Activated CD4-positive, alpha-beta T cell treated with anti-CD3 and anti-CD28 coated beads, Interleukin-2, amount 50 U/mL, for 1 hour (primary cell): ENCODE data around the gene RSPO1.
A peak's percentile ranks its signal among the peaks of the same experiment; 100 is the strongest.
"Not testable (repeated sequence)": the region's sequence is repeated elsewhere in the genome, so short reads cannot be mapped to it uniquely, and the experiment has no call there.

Experiments used
- DNase-seq: peaks from one replicate; pipeline ENCODE4 v3.0.0-alpha.2; 2020

RSPO1 gene, protein sequence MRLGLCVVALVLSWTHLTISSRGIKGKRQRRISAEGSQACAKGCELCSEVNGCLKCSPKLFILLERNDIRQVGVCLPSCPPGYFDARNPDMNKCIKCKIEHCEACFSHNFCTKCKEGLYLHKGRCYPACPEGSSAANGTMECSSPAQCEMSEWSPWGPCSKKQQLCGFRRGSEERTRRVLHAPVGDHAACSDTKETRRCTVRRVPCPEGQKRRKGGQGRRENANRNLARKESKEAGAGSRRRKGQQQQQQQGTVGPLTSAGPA

DNA sequence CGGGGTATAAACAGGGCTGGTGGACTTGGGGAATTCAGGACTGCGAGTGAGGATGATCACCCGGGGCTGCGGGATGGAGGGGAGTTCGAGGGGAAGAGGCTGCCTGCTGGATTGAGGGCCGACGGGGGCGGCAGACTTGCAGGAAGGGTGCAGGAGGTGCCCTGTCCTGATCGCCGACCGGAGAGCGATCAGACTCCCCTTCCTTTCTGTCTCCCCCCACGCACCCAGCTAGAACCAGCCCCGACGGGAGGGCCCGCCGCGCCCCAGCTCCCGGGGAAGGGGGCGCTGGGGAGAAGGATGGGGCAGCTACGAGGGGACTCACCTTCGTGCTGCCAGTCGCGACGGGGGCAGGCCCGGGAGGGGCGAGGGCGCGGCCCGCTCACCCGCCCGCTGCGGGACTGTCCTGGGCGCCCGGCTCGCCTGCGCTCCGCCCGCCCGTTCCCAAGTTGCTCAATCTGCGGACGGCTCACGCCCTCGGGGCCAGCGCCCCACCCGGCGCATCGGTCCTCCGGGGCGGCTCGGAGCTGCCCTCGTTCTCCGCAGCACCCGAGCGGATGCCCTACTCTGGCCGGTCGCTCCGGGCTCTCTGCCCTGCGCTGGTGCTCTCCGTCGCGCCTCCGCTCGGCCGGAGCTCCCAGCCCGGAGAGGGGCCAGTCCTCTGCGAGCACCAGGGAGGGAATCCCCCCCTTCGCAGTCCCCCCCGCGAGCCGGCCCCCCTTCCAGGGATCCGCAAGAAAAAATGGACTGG is at the start of gene RSPO1:
Gene RSPO1, minus strand, starts transcription at position 649 of the 748 bp plus-strand sequence. CDS start 5,231 bp downstream, outside the sequence.
- no peak for DNase-seq

DNA sequence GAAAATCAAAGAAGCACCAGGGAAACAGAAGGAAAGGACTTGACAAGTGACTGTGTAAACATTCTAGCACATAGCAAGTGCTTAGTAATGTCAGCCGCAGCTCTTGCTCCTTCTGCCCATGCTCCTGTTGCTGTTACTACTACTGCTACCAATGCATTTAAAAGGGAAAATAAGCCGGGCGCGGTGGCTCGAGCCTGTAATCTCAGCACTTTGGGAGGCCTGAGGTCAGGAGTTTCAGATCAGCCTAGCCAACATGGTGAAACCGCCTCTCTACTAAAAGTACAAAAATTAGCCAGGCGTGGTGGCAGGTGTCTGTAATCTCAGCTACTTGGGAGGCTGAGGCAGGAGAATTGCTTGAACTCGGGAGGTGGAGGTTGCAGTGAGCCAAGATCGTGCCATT is 49.5 kb upstream of the RSPO1 start:
- not testable (repeated sequence) for DNase-seq

DNA sequence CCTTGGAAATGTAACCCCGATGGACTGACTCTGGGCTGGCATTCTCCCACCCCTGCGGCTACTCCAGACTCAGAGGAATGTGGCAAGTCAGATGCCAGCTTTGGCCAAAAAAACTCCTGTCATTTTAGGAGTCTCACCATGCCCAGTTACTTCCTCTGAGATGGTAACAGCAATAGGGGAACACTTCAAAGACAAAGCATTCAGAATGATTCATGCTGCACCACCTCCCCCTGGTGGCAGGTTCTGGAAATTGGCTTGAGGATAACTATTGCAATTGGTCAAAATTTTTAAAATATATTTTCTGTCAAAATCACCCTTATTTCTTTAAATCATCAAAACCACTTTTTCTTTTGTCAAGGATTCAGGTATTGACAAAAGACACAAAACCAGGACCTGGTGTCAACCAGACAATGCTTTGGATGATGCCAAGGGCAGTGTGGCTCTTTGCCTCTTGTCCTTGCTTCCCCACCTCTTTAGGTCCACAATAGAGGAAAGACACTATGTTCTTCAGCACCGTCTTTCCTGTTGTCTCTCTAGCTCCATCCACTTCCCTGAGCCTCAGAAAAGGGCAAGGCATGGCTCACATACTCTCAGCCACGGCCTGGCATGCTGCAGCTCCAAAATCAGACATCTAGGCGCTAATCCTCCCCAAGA is 47.8 kb upstream of the RSPO1 start:
- DNase-seq: peak; percentile 81

DNA sequence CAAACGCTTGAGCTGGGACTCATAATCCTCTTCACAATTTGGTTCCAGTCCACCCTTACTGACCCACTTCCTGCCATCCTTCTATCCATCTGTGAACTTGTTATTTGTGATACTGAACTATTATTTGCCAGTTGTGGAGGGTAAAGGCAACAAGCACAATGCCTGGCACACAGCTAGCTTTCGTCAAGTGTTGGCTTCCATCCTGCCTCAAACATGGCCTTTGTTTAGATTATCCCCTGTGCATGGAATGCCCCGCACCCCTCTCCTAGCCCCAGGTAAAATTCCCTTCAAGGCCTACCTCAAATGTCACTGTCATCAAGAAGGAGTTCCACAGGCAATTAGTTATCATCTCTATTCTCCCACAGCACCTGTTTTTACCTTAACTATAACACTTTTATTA is 46.2 kb upstream of the RSPO1 start:
- DNase-seq: no peak

DNA sequence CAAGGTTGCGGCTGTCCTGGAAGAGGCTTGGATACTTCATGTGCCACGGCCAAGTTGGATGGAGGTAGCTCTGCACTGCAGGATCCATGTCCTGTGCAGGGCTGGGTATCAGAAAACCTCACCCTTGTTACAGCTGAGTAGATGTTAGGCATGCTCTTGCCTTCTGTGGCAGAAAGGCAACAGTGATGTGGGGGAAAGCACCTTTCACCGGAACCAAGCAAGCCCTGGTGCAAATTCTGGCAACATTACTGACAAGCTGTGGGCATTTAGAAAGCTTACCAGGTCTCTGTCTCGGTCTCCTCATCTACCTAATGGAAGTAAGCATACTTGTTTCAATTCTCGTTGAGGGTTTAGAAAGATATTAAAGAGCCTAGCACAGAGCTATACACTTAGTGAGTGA is 43.1 kb upstream of the RSPO1 start:
- DNase-seq: no peak

DNA sequence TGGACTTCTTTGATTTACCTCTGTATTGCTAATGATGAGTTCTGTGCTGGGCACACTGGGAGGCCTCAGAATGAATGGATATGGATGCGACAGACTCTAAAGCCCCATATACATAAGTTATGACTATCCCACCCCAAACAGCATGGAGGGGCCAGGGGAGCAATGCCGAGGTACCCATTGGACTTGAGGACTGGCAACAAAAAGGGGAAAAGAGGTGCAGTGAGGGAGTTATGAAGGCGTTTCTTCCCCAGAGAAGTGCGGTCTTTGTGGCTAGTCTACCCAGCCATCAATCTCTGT is 42.4 kb upstream of the RSPO1 start:
- no peak for DNase-seq

DNA sequence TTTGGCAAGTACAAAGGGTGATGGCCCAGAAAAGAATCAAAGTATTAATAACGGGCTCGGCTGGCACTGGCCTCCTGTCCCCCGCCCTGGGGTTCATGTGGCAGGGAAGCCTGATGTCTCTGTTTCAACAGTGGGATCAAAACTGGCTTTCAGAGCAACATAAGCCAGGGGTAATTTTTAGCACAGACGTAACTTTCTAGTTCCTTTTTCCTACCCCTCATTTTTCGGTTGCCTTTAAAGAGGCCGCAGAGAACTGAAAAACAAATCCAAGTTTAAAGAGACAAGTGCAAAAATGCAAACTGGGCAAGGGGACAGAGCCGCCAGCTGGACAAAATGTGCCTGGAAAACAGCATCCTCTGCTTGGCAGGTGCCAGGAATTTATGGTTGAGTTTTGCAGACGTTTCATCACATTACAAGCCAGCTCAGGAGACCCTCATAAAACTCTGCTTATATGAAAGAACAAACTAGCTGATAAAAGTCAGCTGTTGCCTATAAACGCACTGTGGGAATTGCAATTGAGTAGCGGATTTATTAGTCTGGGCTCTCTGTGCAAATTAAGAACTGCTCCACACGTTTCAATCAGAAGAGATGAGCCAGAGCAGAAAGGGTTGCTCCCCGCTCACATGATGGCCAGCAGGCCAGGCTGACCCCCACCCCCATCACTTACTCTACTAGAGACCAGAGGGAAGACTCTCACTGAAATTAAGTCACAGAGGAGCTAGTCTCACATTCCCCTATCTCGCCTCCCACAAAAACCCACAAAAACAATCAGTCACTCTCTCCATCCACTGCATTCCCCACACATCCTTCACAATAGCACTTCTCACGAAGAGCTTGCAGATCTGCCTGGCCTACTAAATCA is 41.8 kb upstream of the RSPO1 start:
- no peak for DNase-seq

DNA sequence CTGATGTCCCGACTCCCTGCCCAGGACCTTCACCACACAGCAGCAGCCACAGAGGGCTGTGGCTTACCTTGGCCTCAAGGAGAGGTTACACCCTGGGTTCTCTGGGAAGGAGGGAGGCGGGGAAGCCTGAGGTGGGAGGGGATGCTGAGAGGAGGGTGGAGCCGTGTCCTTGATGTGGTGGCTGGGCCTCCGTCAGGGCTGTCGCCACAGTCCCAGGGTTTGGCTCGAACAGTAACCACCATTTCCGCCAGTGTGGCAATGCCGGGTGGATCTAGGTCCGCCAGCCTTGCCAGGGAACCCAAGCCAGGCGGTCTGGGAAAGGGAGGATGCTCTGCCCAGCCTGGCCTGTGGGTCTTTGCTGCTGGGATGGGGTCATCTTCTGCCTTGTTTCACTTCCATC is 39.2 kb upstream of the RSPO1 start:
- DNase-seq: peak; percentile 53

DNA sequence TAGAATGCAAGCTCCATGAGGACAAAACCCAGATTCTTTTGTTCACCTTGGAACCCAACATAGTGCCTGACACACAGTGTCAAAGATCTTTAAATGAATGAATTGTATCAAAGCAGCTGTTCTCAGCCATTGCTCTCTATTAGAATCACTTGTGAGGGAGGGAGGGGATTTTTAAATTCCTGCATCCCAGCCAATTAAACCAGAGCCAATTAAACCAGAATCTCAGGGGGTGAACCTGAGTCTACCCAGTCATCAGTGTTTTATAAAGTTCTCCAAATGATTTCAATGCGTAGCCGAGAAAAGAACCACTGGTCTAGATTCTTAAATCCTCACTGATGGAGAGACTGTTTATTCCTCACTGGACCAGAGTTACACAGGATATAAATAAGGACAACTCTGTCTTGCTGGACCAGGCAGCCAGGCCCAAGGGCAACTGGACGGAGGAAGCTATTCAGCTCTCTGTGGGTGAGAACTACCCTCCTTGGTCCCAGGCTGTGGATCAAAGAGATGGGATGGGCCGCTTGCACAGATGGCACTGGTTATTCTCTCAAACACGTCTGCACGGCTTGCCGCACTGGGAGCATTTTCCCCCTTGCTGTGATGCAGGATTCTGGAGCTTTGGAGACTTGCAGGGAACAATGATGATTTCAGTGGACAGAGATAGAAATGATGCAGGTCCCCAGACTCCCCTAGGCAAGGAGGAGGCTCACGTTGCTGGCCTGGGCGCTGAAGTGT is 37.6 kb upstream of the RSPO1 start:
- DNase-seq: no peak

DNA sequence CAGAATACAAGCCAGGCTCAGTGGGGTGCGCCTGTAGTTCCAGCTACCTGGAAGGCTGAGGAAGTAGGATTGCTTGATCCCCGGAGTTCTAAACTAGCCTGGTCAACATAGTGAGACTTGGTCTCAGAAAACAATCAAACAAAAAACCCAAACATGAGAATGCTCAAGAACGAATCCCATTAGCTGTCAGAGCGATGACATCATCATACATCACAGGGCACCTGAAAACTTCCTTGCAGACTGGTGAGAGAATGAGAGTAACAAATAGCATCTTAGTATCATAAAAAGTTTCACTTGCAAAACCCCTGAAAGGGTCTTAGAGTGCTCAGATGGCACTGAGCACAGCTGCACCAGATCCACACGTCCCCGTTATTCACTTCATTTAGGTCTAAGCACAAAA is 36.6 kb upstream of the RSPO1 start:
- DNase-seq: no peak

DNA sequence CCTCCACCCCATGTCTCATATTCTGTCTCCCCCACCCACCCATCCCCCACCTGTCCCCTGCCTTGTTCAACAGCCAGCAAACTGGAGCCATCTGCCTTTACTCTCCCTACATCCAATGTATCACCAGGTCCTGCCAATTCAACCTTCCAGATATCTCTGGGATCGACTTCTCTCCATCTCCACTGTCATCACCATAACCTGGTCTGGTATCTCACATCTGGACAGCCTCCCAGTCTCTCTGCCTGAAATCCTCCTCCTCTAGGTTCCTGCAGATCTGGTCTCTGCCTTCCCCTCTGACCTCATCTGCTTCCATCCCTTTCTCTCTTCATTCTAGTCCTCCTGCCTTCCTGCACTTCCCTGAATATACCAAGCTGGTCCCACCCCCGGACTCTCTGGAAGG is 35.4 kb upstream of the RSPO1 start:
- DNase-seq: no peak

DNA sequence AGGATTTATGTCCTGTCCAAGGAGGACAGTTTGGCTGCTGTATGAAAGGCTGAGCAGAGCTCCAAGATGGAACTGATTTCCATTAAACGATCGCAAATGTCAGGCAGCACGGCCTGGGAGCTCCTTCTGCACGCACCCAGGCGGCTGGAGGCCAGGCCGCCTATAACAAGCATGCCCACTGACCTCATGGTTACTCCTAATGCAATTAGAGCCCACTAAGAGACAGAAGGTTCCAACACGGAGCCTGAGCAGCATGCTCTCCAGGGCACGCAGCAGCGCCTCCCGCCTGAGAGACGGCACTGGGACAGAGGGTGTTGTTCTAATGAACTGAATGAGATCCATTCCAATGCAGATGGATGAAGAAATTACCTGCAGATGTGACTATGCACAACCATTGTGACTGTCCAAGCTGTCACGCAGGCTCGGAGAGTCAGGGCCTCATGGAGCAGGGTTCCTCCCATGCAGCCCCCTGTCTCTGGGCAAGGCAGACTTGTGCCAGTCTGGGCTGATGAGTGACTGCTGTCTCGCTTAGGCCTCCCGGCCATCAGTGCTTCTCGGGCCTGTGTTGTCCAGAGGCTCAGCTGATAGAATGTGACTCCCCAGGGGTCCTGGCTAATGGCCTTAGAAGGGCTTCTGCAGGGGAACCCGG is 32.5 kb upstream of the RSPO1 start:
- DNase-seq: no peak

DNA sequence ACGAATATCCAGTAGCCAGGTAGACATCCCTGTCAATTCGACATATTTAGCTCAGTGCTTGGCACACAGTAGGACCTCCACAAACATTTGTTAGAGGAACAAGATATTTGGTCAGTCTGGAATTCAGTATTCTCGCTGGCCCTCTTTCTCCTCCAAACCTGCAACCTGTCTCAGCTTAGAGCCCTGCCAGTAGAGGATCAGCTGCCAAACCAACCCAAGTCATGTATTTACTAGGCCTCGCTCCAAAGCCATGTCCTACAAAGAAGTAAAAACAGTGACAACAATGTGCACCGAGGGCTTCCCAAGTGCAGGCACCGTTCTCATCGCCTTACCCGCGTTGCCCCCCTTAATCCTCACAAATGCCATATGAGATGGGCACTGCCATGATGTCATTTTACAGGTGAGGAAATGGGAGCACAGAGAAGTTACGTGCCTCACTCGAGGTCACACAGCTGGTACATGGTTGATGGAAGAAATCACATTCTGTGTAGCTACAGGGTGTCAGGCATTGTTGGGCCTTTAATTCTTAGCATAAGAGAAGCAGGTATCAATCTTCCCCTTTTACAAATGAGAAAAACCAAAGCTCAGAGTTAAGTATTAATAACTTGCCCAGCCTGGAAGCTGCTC is 31.7 kb upstream of the RSPO1 start:
- DNase-seq: no peak

DNA sequence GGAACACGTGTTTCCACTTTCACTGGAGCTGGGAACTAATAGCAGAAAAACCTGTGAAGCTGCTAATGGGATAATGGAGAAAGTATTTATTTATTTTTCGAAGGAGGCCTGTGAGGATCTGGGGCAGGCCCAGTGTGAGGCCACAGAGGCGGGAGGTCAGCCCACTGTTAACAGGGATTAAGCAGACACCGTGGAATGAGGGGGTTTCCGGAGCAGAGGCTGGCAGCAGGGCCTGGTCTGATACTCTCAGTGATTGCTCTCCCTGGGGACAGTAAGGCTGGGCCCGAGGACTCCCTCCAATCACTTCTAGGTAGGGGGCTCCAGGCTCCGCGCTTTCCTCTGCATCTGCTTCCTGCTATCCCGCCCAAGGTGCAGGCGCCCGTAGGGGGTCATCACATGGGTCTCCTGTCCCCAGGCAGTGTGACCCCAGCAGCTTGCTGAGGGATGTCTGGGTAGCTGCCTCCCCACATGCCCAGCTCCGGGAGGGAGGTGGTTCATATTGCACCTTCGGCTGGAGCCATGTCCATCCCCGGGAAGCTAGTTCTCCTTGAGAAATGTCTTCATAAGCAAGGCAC is 28.8 kb upstream of the RSPO1 start:
- DNase-seq: no peak

DNA sequence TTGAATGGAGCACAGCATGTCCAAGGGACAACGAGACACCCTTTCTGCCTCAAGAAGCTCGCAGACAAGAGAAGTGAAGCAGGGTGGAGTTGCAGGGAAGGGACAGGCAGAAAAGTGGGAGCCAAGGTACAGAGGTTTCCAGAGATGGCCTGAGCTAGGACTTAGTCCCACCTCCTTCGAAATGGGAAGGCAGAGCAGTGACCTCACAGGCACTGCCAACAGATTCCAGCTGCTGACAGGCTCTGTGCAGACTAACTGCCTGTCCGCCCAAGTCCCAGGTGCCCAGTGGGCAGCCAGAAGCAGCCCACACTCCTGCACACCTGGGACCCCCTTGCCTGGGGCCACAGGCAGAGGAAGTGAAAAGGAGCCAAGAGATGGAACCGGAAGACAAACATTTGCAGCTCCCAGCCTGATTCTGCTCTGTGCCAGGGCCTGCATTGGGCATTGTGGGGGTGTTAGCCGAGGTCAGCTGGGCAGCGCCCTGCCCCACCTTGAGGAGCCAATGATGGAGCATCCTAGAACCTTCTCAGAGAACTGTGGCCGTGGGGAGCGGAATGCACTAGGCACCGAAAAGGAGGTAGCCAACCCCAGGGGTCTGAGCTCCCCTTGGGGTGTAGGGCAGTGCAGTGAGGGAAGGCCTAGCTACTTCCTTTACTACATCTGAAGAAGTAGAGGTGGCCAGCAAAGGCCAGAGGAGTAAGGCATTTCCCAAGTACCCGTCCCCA is 27.5 kb upstream of the RSPO1 start:
- no peak for DNase-seq

DNA sequence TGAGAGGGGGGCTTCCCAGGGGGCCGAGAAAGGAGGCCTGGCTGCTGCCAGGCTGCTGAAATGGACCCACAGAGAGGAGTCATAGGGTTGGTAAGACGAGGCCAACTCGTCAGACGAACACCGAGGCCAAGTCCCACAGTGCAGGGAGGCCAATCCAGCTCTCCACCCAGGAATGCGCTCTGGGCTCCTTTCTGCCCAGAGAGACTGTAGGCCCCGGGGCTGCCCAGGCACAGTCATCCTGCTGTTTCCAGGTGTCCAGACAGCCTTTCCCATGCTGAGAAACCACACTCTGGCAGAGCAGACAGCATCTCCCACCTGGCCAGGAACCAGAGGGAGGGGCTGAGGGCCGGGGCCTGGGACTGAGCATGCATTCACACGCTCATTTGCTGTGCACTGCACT is 26.7 kb upstream of the RSPO1 start:
- no peak for DNase-seq

DNA sequence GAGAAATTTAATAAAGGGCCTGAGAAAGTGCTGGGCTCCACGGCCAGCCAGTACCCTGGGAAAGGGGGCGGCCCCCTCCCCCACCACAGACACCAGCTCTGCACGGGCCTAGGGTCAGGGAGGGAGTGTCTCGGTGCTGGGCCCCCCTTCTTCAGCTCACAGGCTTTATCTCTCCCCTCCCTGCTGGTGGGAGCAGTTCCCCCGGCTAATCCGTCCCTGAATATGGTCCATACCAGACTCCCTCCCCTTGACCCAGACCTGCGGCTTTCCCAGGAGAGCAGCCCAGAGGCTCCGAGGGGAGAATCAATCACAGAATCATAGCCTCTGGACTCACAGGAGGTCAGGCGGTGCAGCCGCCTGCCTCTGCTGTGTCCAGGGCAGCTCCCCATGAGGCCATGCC is 26.0 kb upstream of the RSPO1 start:
- DNase-seq: no peak

DNA sequence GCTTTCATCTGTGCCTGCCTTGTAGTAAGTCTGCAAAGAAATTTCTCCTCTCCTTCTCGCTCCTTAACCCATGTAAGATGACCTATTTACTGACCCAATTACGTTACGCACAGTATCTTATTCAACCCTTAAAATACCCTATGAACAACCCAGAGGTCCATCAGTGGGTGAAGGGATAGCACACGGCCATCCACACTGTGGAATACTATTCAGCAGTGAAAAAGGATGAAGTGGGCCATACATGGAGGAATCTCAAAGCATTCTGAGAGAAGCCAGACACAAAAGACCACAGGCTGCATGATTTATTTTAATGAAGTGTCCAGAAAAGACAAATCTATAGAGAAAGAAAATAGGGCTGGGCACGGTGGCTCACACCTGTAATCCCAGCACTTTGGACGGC is 23.8 kb upstream of the RSPO1 start:
- DNase-seq: no peak

DNA sequence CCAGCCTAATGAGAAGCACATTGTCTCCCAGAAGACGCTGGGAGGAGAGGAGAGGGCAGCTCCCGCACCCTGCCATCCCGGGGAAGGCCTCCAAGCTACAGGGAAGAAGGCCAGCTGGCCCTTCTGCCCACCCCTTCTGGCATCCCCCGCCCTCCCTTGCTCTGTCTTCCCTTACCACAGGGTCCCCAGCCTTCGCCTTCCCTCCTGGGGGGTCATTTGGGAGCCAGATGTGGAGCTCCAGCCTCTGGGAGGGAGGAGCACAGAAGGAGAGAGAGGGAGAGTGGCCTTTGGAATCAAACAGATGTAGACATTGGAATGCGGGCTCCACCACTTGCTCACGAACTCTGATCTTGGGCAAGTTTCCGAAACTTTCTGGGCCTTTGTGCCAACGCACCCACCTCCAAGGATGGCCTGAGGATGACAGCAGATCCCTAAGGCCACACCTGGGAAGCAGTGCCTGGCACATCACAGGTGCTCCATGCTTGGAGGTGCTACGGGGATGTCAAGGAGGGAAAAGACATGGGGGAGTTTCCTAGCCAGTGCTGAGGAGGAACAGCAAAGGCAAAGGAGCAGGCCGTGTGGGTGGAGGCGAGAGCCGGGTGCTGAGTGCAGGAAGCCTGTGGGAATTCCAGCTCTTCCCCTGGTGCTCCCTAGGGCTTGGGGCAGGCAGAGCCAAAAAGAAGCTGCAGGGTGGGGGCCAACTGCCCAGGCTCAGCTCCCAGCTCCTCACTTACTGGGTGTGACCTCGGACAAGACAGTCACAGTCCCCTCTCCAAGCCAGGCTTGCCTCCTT is 23.1 kb upstream of the RSPO1 start:
- no peak for DNase-seq

DNA sequence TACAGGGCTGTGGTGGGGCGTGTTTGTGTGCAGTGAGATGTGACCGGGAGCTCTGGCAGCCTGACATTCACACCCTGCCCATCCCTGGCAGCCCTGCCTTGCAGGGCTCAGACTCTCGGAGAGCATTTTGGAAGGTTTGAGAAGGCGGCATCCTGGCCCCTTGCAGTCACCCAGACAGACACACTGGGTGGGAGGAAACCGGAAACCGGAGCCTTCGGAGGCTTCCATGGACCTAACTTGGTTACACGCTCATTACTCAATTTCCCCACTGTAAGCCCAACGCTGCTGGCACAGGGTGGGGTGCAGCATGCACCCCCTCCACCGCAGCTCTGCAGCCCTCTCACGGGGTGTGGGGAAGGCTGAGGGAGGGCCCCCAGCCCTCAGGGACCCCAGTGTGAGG is 22.2 kb upstream of the RSPO1 start:
- no peak for DNase-seq
